ENCODE measurements around the gene MYO18A. TPM values are rescaled to one million over a fixed set of nuclear protein-coding genes. Genes with fewer than 3 reads are reported as not detected.

The MYO18A gene
- total and polyA plus RNA-seq, 12 donors = 61.4 to 442 (median 327) TPM

DNA sequence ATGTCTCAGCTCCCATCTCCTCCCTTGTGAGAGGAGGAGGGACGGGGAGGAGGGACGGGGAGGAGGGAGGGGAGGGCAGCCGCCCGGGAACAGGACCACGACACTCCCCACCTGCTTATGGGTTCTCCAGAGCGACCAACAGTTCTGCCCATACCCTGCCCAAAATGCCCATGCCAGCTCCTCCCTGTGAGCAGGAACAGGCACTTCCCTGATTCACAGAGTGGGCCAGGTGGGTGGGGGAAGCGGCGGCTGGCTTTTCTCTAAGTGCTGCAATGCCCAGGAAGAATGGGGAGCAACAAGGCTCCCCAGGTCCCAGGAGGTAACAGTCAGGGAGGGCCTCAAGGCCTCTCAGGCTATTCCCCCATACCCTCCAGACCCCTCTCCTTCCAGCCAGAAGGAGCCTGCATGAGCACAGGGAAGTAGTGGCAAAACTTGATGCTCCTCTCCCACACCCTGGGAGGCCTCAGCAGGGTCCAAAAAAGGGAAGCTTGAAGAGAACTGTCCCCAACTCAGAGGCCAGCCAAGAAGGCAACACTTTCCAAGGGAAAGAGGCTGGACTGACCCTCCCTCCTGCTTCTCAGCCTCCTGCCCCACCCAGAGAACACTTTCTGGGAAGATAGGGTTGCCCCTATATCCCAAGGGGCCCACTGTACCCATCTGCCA, 53.8 kb downstream of the MYO18A start:
- no peak for DNase-seq
- Histone ChIP-seq H3K4me3 (no peak overlapping the region), H3K4me1 (peaks cover 26 to 67% (median 47%) of the 10 kb centered on the region in 9 donors), H3K36me3 (peaks cover 0 to 65% (median 22%) of the 10 kb centered on the region in 9 donors), H3K27me3 (no peaks in the 10 kb centered on the region), H3K27ac (peak overlapping the region in 6 of 10 donors; percentile 4 to 58 (median 47)), H3K9me3 (no peaks in the 10 kb centered on the region)
- intact Hi-C loops (cut with DNase I) = loop anchor here in 1 of 10 donors (5.0 kb wide), 1 partner anchor 56 kb away; the partner anchor contains the start of gene MYO18A
- ATAC-seq = no peak
- WGBS, 2 donors = 76 to 77% methylated on average over 7 to 8 of the region's 8 CpGs
- TF ChIP-seq, protein P1, sequence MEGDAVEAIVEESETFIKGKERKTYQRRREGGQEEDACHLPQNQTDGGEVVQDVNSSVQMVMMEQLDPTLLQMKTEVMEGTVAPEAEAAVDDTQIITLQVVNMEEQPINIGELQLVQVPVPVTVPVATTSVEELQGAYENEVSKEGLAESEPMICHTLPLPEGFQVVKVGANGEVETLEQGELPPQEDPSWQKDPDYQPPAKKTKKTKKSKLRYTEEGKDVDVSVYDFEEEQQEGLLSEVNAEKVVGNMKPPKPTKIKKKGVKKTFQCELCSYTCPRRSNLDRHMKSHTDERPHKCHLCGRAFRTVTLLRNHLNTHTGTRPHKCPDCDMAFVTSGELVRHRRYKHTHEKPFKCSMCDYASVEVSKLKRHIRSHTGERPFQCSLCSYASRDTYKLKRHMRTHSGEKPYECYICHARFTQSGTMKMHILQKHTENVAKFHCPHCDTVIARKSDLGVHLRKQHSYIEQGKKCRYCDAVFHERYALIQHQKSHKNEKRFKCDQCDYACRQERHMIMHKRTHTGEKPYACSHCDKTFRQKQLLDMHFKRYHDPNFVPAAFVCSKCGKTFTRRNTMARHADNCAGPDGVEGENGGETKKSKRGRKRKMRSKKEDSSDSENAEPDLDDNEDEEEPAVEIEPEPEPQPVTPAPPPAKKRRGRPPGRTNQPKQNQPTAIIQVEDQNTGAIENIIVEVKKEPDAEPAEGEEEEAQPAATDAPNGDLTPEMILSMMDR (IDR thresholded peaks at IDR 0.05) = no peak

DNA sequence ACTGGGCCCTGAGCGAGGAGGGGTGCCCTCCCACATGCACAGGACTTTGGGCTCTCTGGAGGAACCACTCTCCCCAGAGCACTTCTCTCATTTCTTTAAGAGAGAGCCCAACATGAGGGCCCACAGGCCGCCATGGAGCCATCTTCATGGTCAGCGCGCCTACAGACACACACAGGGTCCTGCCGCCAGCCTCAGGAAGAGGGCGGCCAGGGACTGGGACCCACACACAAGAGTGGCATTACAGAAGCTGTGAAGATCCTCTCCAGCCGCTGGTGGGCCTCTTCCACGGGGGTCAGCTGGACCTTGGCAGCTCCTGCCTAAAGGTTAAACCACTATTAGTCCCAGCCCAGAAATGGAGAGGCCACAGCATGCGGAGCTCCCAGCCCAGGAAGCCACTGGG, 54.5 kb downstream of the MYO18A start:
- 86 to 89% methylated on average over 9 of the region's 9 CpGs for WGBS, 2 donors
- TF ChIP-seq, protein P1 (IDR thresholded peaks at IDR 0.05) = no peak
- no peaks in the 10 kb centered on the region for H3K9me3 ChIP-seq
- DNase-seq = no peak
- ATAC-seq = no peak
- peaks cover 0 to 69% (median 29%) of the 10 kb centered on the region in 9 donors for H3K36me3 ChIP-seq
- no peak overlapping the region for H3K4me3 ChIP-seq
- peak overlapping the region in 5 of 10 donors; percentile 6 to 58 (median 47) for H3K27ac ChIP-seq
- H3K27me3 ChIP-seq = no peaks in the 10 kb centered on the region
- H3K4me1 ChIP-seq = peaks cover 25 to 60% (median 43%) of the 10 kb centered on the region in 9 donors
- intact Hi-C loops (cut with DNase I) = loop anchor here in 3 of 10 donors (2.0 to 5.0 kb wide), 2 partner anchors 19 to 57 kb away; partner anchors contain the start of gene MYO18A (in 1 of the 3)

DNA sequence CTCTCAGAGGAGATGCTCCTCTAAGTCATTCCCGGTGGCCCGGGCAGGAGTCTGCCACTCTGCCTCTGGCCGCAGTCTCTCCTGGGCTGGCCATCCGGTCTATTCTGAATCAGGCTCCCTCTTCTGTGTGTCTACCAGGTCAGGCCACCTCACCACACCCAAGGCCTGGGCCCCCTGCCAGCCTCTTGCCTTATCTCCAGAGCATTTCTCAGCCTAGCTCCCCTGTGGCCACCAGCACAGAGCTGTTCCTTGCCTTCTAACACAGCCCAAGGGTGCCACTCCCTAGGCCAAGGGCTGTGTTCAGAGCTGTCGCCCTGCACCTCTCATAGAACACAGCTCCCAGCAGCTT, 55.3 kb downstream of the MYO18A start:
- DNase-seq = peak; percentile 35 to 65
- no peak overlapping the region for H3K4me3 ChIP-seq
- WGBS, 2 donors = 33 to 51% methylated on average over 5 of the region's 5 CpGs
- intact Hi-C loops (cut with DNase I) = loop anchor here in 4 of 10 donors (1.0 to 5.0 kb wide), 4 partner anchors 20 to 94 kb away; partner anchors contain the start of gene MYO18A (in 1 of the 4)
- peak overlapping the region in 7 of 10 donors; percentile 0 to 58 (median 47) for H3K27ac ChIP-seq
- ATAC-seq = peak in 7 of 8 donors; percentile 18 to 55 (median 46)
- H3K27me3 ChIP-seq = no peaks in the 10 kb centered on the region
- TF ChIP-seq, protein P1 (IDR thresholded peaks at IDR 0.05) = no peak
- peaks cover 0 to 76% (median 37%) of the 10 kb centered on the region in 9 donors for H3K36me3 ChIP-seq
- H3K9me3 ChIP-seq = no peaks in the 10 kb centered on the region
- peaks cover 25 to 56% (median 41%) of the 10 kb centered on the region in 9 donors for H3K4me1 ChIP-seq

DNA sequence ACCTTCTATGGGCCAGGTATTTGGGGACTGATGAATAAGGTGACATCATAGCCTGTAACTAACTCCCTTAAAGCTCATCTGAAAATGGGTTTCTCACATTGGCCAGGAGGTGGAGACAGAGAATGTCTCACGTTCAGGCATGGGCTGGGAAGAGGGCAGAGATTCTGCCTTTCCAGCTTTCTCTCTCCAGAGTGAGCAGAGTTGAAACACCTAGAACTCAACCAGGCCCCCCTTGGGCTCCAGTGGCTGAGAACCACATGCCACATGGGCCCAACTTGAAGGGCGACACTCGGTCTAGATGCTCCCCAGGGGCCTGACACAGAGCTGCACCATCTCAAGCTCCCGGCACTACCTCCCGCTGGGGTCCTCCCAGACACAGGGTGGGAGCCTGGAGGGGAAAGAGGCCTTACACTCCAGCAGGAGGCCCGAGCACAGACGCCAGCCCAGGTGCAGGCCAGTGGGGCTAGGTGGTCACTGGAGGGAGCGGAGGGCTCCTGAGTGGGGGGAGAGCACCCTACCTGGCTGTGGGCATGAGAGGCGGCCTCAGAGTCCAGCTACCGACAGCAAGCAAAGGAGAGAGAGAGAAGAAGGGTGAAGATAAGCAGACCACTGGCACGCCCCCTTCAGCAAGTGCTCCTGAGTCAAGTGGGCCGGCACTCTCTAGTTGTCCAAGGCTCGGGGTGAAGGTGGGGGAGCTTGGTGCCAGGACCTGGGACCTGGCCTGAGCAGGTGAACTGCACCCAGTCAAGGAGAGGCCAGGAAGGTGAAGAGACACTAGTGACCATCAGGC, 55.9 kb downstream of the MYO18A start:
- H3K4me1 ChIP-seq = peaks cover 25 to 51% (median 38%) of the 10 kb centered on the region in 9 donors
- no peaks in the 10 kb centered on the region for H3K27me3 ChIP-seq
- TF ChIP-seq, protein P1 (IDR thresholded peaks at IDR 0.05) = peak; percentile 42 to 81 (median 70)
- peak overlapping the region in 7 of 10 donors; percentile 0 to 58 (median 47) for H3K27ac ChIP-seq
- no peaks in the 10 kb centered on the region for H3K9me3 ChIP-seq
- peaks cover 0 to 81% (median 43%) of the 10 kb centered on the region in 9 donors for H3K36me3 ChIP-seq
- DNase-seq = peak in 1 of 2 donors; percentile 71
- peak; percentile 47 to 85 (median 78) for ATAC-seq
- intact Hi-C loops (cut with DNase I) = loop anchor here in 4 of 10 donors (1.0 to 5.0 kb wide), 3 partner anchors 20 to 95 kb away; no protein-coding TSS in a partner anchor
- no peak overlapping the region for H3K4me3 ChIP-seq
- 53 to 56% methylated on average over 13 of the region's 13 CpGs for WGBS, 2 donors

Data from heart right ventricle (tissue), 16 donors.